Activated T-cell treated with anti-CD3 and anti-CD28 coated beads for 48 hours (primary cell): Measurements from ENCODE around the gene RFWD3.
A peak's percentile ranks its signal among the peaks of the same experiment; 100 is the strongest.
"Not testable (repeated sequence)": the region's sequence is repeated elsewhere in the genome, so short reads cannot be mapped to it uniquely, and the experiment has no call there.

Experiments used
- DNase-seq: peaks from one replicate; pipeline ENCODE4 v3.0.0-alpha.2; 2020; ENCODE audit warnings: low read depth

Gene RFWD3

GRCh38 chr16:74666425-74667254 lies at the start of gene RFWD3:
Gene RFWD3, minus strand, starts transcription at chr16:74666877. Its CDS starts 5,428 bp downstream, at chr16:74661449.
- DNase-seq, result peak; percentile 92

- no peak for DNase-seq
Observed at GRCh38 chr16:74716355-74716754, 49.7 kb upstream of the RFWD3 start.

GRCh38 chr16:74713876-74714275 lies 47.2 kb upstream of the RFWD3 start:
- no peak for DNase-seq

DNA sequence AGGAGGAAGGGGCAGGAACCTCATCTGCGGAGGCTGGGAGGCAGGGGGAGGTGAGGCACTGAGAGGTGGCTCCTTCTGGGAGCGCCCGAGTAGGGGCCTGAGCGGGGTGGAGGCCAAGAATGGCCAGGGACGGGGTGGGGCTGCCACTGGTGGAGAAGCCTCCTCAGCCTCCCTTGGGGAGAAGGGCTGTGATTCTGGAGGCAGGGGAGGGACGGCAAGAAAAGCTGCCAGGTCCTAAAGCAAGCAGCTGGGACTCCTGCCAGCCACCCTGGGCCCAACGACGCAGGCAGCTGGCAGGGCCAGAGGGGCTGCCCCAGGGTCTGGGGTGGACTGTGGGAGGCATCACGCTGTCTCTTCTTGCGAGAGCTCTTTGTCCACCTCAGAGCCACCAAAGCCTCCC lies 46.6 kb upstream of the RFWD3 start:
- no peak for DNase-seq

GRCh38 chr16:74711938-74712337 lies 45.3 kb upstream of the RFWD3 start:
- no peak for DNase-seq

- no peak for DNase-seq
Observed at GRCh38 chr16:74710401-74710800, 43.7 kb upstream of the RFWD3 start.

GRCh38 chr16:74709441-74709877 lies 42.8 kb upstream of the RFWD3 start:
- peak; percentile 75 for DNase-seq

GRCh38 chr16:74700438-74701225 lies 34.0 kb upstream of the RFWD3 start, which contains the start of gene MLKL:
Gene MLKL, minus strand, starts transcription at chr16:74700862. Its CDS starts 5,105 bp downstream, at chr16:74695757.
- DNase-seq, result peak; percentile 57

DNA sequence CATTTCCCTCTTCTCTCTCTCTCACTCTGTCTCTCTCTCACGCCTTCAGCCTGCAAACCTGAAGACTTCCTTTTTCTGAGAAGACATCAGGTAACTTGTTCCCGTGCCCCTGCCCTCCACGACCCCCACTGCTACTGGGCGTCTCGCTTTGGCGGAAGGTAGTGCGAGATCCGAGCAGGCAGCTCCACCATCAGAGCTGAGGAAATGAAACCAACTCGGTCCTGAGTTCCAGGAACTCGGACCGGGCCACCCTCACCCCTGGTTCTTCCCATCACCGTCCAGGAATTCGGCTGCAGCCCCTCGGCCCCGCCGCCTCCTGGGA lies 33.4 kb upstream of the RFWD3 start:
- peak; percentile 13 for DNase-seq

GRCh38 chr16:74699666-74700065 lies 33.0 kb upstream of the RFWD3 start:
- DNase-seq, result no peak

GRCh38 chr16:74698222-74698621 lies 31.5 kb upstream of the RFWD3 start:
- DNase-seq, result no peak

GRCh38 chr16:74695450-74696422 lies 29.1 kb upstream of the RFWD3 start:
- DNase-seq, result peak; percentile 30

GRCh38 chr16:74691093-74691855 lies 24.6 kb upstream of the RFWD3 start:
- no peak for DNase-seq

DNA sequence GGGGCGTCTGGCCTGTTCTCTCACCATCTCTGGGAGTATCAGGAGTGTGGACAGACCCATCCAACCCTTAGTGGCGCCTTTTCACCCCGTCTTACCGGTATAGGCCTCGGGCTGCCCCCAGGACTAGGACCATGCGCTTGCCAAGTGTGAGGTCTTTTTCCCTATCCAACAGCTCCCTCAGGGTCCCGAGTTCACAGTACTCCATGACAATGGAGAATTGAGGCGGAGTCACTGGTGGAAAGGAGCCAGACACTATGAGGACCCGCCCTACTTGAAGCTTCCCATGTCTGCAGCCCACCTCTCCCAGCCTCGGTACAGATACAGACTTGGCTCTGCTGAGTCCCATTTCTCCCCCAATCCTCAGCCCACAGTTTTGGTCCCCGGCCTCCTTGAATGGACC lies 15.9 kb upstream of the RFWD3 start:
- DNase-seq, result no peak

DNA sequence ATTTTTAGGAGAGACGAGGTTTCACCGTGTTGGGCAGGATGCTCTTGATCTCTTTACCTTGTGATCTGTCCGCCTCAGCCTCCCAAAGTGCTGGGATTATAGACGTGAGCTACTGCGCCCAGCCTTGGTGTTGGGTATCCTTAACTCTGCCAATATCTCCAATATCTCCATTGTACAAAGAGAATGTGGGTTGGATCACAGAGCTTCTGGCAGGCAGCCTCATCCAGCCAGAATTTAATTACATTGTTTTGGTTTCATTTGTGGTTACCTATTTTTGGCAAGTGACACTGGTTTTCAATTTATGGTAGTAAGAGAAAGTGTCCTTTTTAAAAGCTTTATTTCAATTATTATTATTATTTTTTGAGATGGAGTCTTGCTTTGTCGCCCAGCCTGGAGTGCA lies 14.0 kb upstream of the RFWD3 start:
- no peak for DNase-seq

- DNase-seq, result no peak
Observed at GRCh38 chr16:74679983-74680382, 13.3 kb upstream of the RFWD3 start.

DNA sequence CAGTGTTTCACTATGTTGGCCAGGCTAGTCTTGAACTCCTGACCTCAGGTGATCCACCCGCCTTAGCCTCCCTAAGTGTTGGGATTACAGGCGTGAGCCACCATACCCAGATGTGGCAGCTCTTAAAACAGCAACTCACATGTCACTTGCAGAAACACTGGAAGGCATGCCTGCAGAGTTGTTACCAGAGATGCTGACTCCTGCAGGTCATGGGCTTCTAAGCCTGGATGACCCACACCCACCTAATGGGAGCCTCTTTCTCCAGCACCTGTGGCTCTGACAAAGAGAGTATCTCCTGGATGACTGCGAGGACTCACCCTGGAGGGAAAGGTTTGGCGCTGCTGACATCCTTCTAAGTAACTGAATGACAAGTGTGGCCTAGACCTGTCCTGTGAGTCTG lies 11.2 kb upstream of the RFWD3 start:
- DNase-seq, result no peak

GRCh38 chr16:74673876-74674275 lies 7.2 kb upstream of the RFWD3 start:
- DNase-seq, result no peak

- DNase-seq, result not testable (repeated sequence)
Observed at GRCh38 chr16:74668877-74669276, 2.2 kb upstream of the RFWD3 start.

- DNase-seq, result peak; percentile 41
Observed at GRCh38 chr16:74667255-74667700, 601 bp upstream of the RFWD3 start.

DNA sequence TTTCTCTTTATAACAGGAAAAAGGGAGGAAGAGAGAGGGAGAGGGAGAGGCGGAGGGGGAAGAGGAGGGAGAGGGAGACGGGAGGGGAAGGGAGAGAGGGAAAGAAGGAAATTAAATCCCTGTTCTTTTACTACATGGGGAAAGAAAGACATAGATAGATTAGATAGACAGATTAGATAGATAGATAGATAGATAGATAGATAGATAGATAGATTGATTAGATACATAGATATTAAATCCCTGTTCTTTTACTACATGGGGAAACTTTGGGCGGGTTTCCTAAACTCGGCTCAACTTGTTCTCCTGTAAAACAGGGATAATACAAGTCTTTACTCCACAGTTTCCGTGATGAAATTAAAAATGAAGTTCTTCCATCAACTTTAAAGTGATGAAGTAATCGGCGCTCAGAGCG lies 661 bp downstream of the RFWD3 start:
- no peak for DNase-seq
